ENCODE results near the gene AVPR2.
A peak's percentile ranks its signal among the peaks of the same experiment; 100 is the strongest.

The AVPR2 gene

GRCh38 chrX:153952373-153953026 lies 48.0 kb downstream of the AVPR2 start:
- DNase-seq (ENCODE audit: low read depth), result no peak

GRCh38 chrX:153953342-153953830 lies 48.9 kb downstream of the AVPR2 start:
- peak; percentile 57 for DNase-seq (ENCODE audit: low read depth)

- DNase-seq (ENCODE audit: low read depth), result no peak
Measured at GRCh38 chrX:153953892-153954557, 49.6 kb downstream of the AVPR2 start.

- no peak for DNase-seq (ENCODE audit: low read depth)
Measured at GRCh38 chrX:153954558-153955227, 50.2 kb downstream of the AVPR2 start.

- no peak for DNase-seq (ENCODE audit: low read depth)
Measured at GRCh38 chrX:153955228-153955732, 50.8 kb downstream of the AVPR2 start.

GRCh38 chrX:153956044-153956907 lies 51.8 kb downstream of the AVPR2 start:
- DNase-seq (ENCODE audit: low read depth), result no peak

Data from stimulated activated CD8-positive, alpha-beta memory T cell treated with anti-CD3 and anti-CD28 coated beads, Interleukin-12 subunit alpha, Interleukin-12 subunit beta, amount 100 ng/mL, for 1 hour (primary cell).